H1 (cell line): ENCODE results near the gene E2F3. TPM values are rescaled to one million over a fixed set of nuclear protein-coding genes. Genes with fewer than 3 reads are reported as not detected.

ENCODE experiments used
- ATF3 ChIP-seq: IDR thresholded peaks from 2 replicates; pipeline ENCODE4 v1.6.1; 2011; ENCODE audit warnings: low read depth, mild to moderate bottlenecking, low read length; ENCODE audit not compliant: insufficient read depth
- CHD7 ChIP-seq: fragments of 300-600 bp; sonication (generic); IDR thresholded peaks from 2 replicates; pipeline ENCODE4 v1.7.1; 2012; ENCODE audit warnings: low read length, moderate library complexity, mild to moderate bottlenecking, inconsistent platforms; ENCODE audit not compliant: insufficient replicate concordance
- CREB1 ChIP-seq: IDR thresholded peaks from 2 replicates; pipeline ENCODE4 v1.6.1; 2012; ENCODE audit warnings: inconsistent platforms
- KDM5A ChIP-seq: fragments of 200-600 bp; IDR thresholded peaks from 2 replicates; pipeline ENCODE4 v1.7.1; 2012; ENCODE audit warnings: mild to moderate bottlenecking, low read length, inconsistent platforms, mixed read lengths
- POLR2AphosphoS5 ChIP-seq: IDR thresholded peaks from 2 replicates; pipeline ENCODE4 v1.6.1; 2011; ENCODE audit warnings: low read depth, low read length
- RBBP5 ChIP-seq: IDR thresholded peaks from 2 replicates; pipeline ENCODE4 v1.7.1; 2012; ENCODE audit warnings: low read depth, mild to moderate bottlenecking, inconsistent platforms, low read length, moderate library complexity, borderline replicate concordance
- SAP30 ChIP-seq: fragments of 300-600 bp; sonication (generic); IDR thresholded peaks from 2 replicates; pipeline ENCODE4 v1.7.1; 2012; ENCODE audit warnings: low read length, moderate library complexity, mild to moderate bottlenecking, inconsistent platforms; ENCODE audit not compliant: insufficient read depth, insufficient replicate concordance
- SIN3A ChIP-seq, 2 experiments: IDR thresholded peaks in 1 of 2; conservative IDR thresholded peaks in 1 of 2; 2 replicates each; pipeline ENCODE4 v1.6.1; 2011 to 2012; ENCODE audit warnings: low read length in 2 of 2, improper control_type of control experiment in 1 of 2, low read depth in 1 of 2, mild to moderate bottlenecking in 1 of 2
- SP1 ChIP-seq: IDR thresholded peaks from 2 replicates; pipeline ENCODE4 v1.6.1; 2011; ENCODE audit warnings: low read depth, low read length
- polyA plus RNA-seq, 7 experiments: library from polyadenylated mRNA; depleted of rRNA in 3 of 7; stranded (reverse) in 5 of 7; unstranded in 2 of 7; fragments of >200 nt in 5 of 7; fragments of 200-250 nt in 2 of 7; gene quantifications; 1 replicate in 5 of 7; 2 replicates in 1 of 7; 4 replicates in 1 of 7; pipeline versions ENCODE4 v1.2.1 to v1.2.3, GENCODE V29; 2011 to 2013; ENCODE audit warnings: missing spikeins in 2 of 7, mixed read lengths in 2 of 7
- total RNA-seq: library from RNA; stranded (reverse); fragmentation: NEBNext Ultra II Directional; extraction: Animal tissue kit (Norgen Biotek cat#: 25700); gene quantifications from 2 replicates; pipeline ENCODE4 v1.2.1, GENCODE V29; 2021

E2F3 gene
- total and polyA plus RNA-seq, 2 of the 8 experiments (the other 6 are each of a cell fraction or from before 2014, with no cell fraction given) = 14.9 to 42.2 TPM

GRCh38 chr6:20403766-20404640 is 2.3 kb downstream of the E2F3 start (continued):
- TF ChIP-seq CHD7 (no peak), SAP30 (peak; percentile 31), ATF3 (no peak), CREB1 (no peak), SP1 (no peak), KDM5A (no peak), SIN3A (conservative IDR thresholded peaks at IDR 0.05 in 1 of 2, IDR thresholded peaks at IDR 0.05 in 1 of 2; ENCODE audit: low read depth in 1 of 2, low read length in 2 of 2) (0 out of 4 replicates have a peak, but pooled peaks of 1 of the 2 experiments have one; percentile 14), RBBP5 (no peak; the same call in 1 of the 2 replicates), POLR2AphosphoS5 (peak; percentile 43; the same call in 1 of the 2 replicates)
